Mesenchymal stem cell (in vitro differentiated cells and primary cell): Measurements from ENCODE around the gene PTCD3.

ENCODE experiments used
- DNase-seq: peaks from one replicate; pipeline ENCODE4 v3.0.0-alpha.2; 2013
- H2AFZ ChIP-seq: one replicate; pipeline ENCODE4 v1.6.1; 2013; ENCODE audit warnings: low read depth, mild to moderate bottlenecking, control low read depth, inconsistent platforms, low read length, moderate library complexity
- H2AK5ac ChIP-seq: 2 replicates; pipeline ENCODE4 v1.6.1; 2013; ENCODE audit warnings: low read length, moderate library complexity, mild to moderate bottlenecking, inconsistent platforms; ENCODE audit not compliant: severe bottlenecking
- H2BK120ac ChIP-seq: one replicate; pipeline ENCODE4 v1.6.1; 2013; ENCODE audit warnings: low read depth, mild to moderate bottlenecking, inconsistent platforms, low read length, moderate library complexity
- H2BK12ac ChIP-seq, 2 experiments: one replicate each; pipeline ENCODE4 v1.6.1; 2013; ENCODE audit warnings: inconsistent platforms in 2 of 2, low read length in 2 of 2, mild to moderate bottlenecking in 2 of 2, moderate library complexity in 2 of 2, control low read depth in 1 of 2
- H2BK15ac ChIP-seq: one replicate; pipeline ENCODE4 v1.6.1; 2013; ENCODE audit warnings: mild to moderate bottlenecking, low read depth, inconsistent platforms; ENCODE audit not compliant: poor library complexity, severe bottlenecking
- H2BK5ac ChIP-seq: 2 replicates; pipeline ENCODE4 v1.6.1; 2013; ENCODE audit warnings: low read depth, mild to moderate bottlenecking, low read length, control low read depth, inconsistent platforms; ENCODE audit not compliant: poor library complexity, severe bottlenecking
- H3K14ac ChIP-seq, 2 experiments: one replicate each; pipeline ENCODE4 v1.6.1; 2013; ENCODE audit warnings: inconsistent platforms in 2 of 2, low read length in 2 of 2, control low read depth in 1 of 2, mild to moderate bottlenecking in 1 of 2, moderate library complexity in 1 of 2
- H3K18ac ChIP-seq, 2 experiments: one replicate each; pipeline ENCODE4 v1.6.1; 2013; ENCODE audit warnings: inconsistent platforms in 2 of 2, low read length in 2 of 2, control low read depth in 1 of 2, low read depth in 1 of 2, mild to moderate bottlenecking in 1 of 2
- H3K23ac ChIP-seq, 2 experiments: one replicate each; pipeline ENCODE4 v1.6.1; 2013; ENCODE audit warnings: inconsistent platforms in 2 of 2, low read length in 2 of 2, mild to moderate bottlenecking in 2 of 2, moderate library complexity in 2 of 2, control low read depth in 1 of 2
- H3K27ac ChIP-seq: 2 replicates; pipeline ENCODE4 v1.5.1; 2013; ENCODE audit warnings: mild to moderate bottlenecking, moderate library complexity, low read length, control low read depth, inconsistent platforms; ENCODE audit not compliant: poor library complexity, severe bottlenecking
- H3K27me3 ChIP-seq, 2 experiments: 2 replicates each; pipeline versions ENCODE4 v1.6.1 to v1.7.0; 2013; ENCODE audit warnings: low read length in 2 of 2, mild to moderate bottlenecking in 2 of 2, moderate library complexity in 2 of 2, control low read depth in 1 of 2, inconsistent platforms in 1 of 2; ENCODE audit not compliant: control insufficient read depth in 1 of 2, insufficient read depth in 1 of 2
- H3K36me3 ChIP-seq, 2 experiments: 2 replicates each; pipeline versions ENCODE4 v1.6.1 to v1.7.0; 2013; ENCODE audit warnings: low read length in 2 of 2, control low read depth in 1 of 2, inconsistent platforms in 1 of 2, low read depth in 1 of 2, mild to moderate bottlenecking in 1 of 2; ENCODE audit not compliant: insufficient read depth in 2 of 2, control insufficient read depth in 1 of 2
- H3K4ac ChIP-seq, 2 experiments: one replicate each; pipeline ENCODE4 v1.6.1; 2013; ENCODE audit warnings: inconsistent platforms in 2 of 2, low read length in 2 of 2, mild to moderate bottlenecking in 2 of 2, moderate library complexity in 2 of 2, control low read depth in 1 of 2, low read depth in 1 of 2
- H3K4me1 ChIP-seq: 2 replicates; pipeline ENCODE4 v1.6.1; 2013; ENCODE audit warnings: low read depth, low read length, control low read depth; ENCODE audit not compliant: control insufficient read depth, insufficient read depth
- H3K4me2 ChIP-seq: 2 replicates; pipeline ENCODE4 v1.6.1; 2013; ENCODE audit warnings: low read length, mild to moderate bottlenecking, inconsistent platforms; ENCODE audit not compliant: poor library complexity, severe bottlenecking
- H3K4me3 ChIP-seq, 2 experiments: 2 replicates each; pipeline versions ENCODE4 v1.5.1 to v1.7.0; 2013; ENCODE audit warnings: low read length in 2 of 2, mild to moderate bottlenecking in 2 of 2, control low read depth in 1 of 2, low read depth in 1 of 2; ENCODE audit not compliant: insufficient read depth in 1 of 2
- H3K79me1 ChIP-seq: replicated peaks from 2 replicates; pipeline ENCODE4 v1.6.1; 2013; ENCODE audit warnings: mild to moderate bottlenecking, control low read depth, low read length, inconsistent platforms; ENCODE audit not compliant: poor library complexity, severe bottlenecking
- H3K9ac ChIP-seq: 2 replicates; pipeline ENCODE4 v1.7.0; 2013; ENCODE audit warnings: mild to moderate bottlenecking, low read length, moderate library complexity
- H3K9me3 ChIP-seq: 2 replicates; pipeline ENCODE4 v1.7.0; 2013; ENCODE audit warnings: mild to moderate bottlenecking, low read length; ENCODE audit not compliant: control insufficient read depth
- H4K8ac ChIP-seq: one replicate; pipeline ENCODE4 v1.6.1; 2013; ENCODE audit warnings: inconsistent platforms, mild to moderate bottlenecking, low read length, moderate library complexity
- H4K91ac ChIP-seq: one replicate; pipeline ENCODE4 v1.6.1; 2013; ENCODE audit warnings: mild to moderate bottlenecking, low read length, inconsistent platforms
- WGBS: methylation state at CpG from one replicate; pipeline ENCODE4 v1.1.7; 2013; ENCODE audit warnings: mixed read lengths; 5-methylcytosine and 5-hydroxymethylcytosine counted together

PTCD3 gene

GRCh38 chr2:86135653-86136052 lies 29.6 kb downstream of the PTCD3 start:
- 92% methylated on average over 5 of the region's 5 CpGs for WGBS
- Histone ChIP-seq H3K4me3 (no peak overlapping the region), H3K4ac (no peak overlapping the region), H3K4me1 (no peaks in the 10 kb centered on the region), H2BK15ac (no peak overlapping the region), H3K9ac (no peak overlapping the region), H3K36me3 (peaks cover 29 to 100% of the 10 kb centered on the region in 2 experiments), H2AK5ac (no peak overlapping the region), H2BK120ac (no peak overlapping the region), H4K8ac (no peak overlapping the region), H3K79me1 (peaks cover 7% of the 10 kb centered on the region), H3K9me3 (no peaks in the 10 kb centered on the region), H3K27ac (no peak overlapping the region), H2AFZ (no peak overlapping the region), H2BK12ac (no peak overlapping the region), H3K18ac (no peak overlapping the region), H3K4me2 (no peak overlapping the region), H4K91ac (no peak overlapping the region), H3K23ac (no peak overlapping the region), H2BK5ac (no peak overlapping the region), H3K14ac (no peak overlapping the region), H3K27me3 (no peaks in the 10 kb centered on the region)
- DNase-seq = no peak

- Histone ChIP-seq H2BK12ac (no peak overlapping the region), H3K4ac (no peak overlapping the region), H2BK120ac (no peak overlapping the region), H3K9me3 (no peaks in the 10 kb centered on the region), H4K91ac (no peak overlapping the region), H2BK5ac (no peak overlapping the region), H2AFZ (no peak overlapping the region), H3K27ac (no peak overlapping the region), H2BK15ac (no peak overlapping the region), H3K9ac (no peak overlapping the region), H4K8ac (no peak overlapping the region), H3K27me3 (no peaks in the 10 kb centered on the region), H3K4me2 (no peak overlapping the region), H2AK5ac (no peak overlapping the region), H3K14ac (no peak overlapping the region), H3K18ac (no peak overlapping the region), H3K4me3 (no peak overlapping the region), H3K79me1 (peaks cover 7% of the 10 kb centered on the region), H3K4me1 (no peaks in the 10 kb centered on the region), H3K36me3 (peaks cover 31 to 100% of the 10 kb centered on the region in 2 experiments), H3K23ac (no peak overlapping the region)
- no peak for DNase-seq
- 98% methylated on average over 2 of the region's 2 CpGs for WGBS
Observed at GRCh38 chr2:86136141-86136540, 30.1 kb downstream of the PTCD3 start.

- Histone ChIP-seq H2BK120ac (no peak overlapping the region), H3K4me2 (no peak overlapping the region), H3K18ac (no peak overlapping the region), H2BK5ac (no peak overlapping the region), H3K4ac (no peak overlapping the region), H3K36me3 (peaks cover 27 to 97% of the 10 kb centered on the region in 2 experiments), H3K27ac (no peak overlapping the region), H3K27me3 (no peaks in the 10 kb centered on the region), H3K9me3 (no peaks in the 10 kb centered on the region), H2BK12ac (no peak overlapping the region), H2BK15ac (no peak overlapping the region), H4K91ac (no peak overlapping the region), H3K14ac (no peak overlapping the region), H3K79me1 (peaks cover 7% of the 10 kb centered on the region), H2AFZ (no peak overlapping the region), H4K8ac (no peak overlapping the region), H3K4me3 (no peak overlapping the region), H3K9ac (no peak overlapping the region), H2AK5ac (no peak overlapping the region), H3K23ac (no peak overlapping the region), H3K4me1 (no peaks in the 10 kb centered on the region)
- no peak for DNase-seq
- over 99% methylated on average over 7 of the region's 7 CpGs for WGBS
Observed at GRCh38 chr2:86138736-86139625, 32.9 kb downstream of the PTCD3 start.

- Histone ChIP-seq H3K27me3 (no peaks in the 10 kb centered on the region), H2BK5ac (no peak overlapping the region), H3K9me3 (no peaks in the 10 kb centered on the region), H2BK120ac (no peak overlapping the region), H4K91ac (no peak overlapping the region), H2AFZ (no peak overlapping the region), H3K79me1 (peaks cover 11% of the 10 kb centered on the region), H3K4me2 (no peak overlapping the region), H3K4me3 (no peak overlapping the region), H3K36me3 (peaks cover 33 to 97% of the 10 kb centered on the region in 2 experiments), H4K8ac (no peak overlapping the region), H2AK5ac (no peak overlapping the region), H3K9ac (no peak overlapping the region), H3K23ac (no peak overlapping the region), H2BK12ac (no peak overlapping the region), H3K4ac (no peak overlapping the region), H2BK15ac (no peak overlapping the region), H3K18ac (no peak overlapping the region), H3K4me1 (no peaks in the 10 kb centered on the region), H3K14ac (no peak overlapping the region), H3K27ac (no peak overlapping the region)
- DNase-seq = no peak
- 94% methylated on average over 4 of the region's 4 CpGs for WGBS
Observed at GRCh38 chr2:86139981-86140380, 33.9 kb downstream of the PTCD3 start.
